ENCODE data around the gene TMEM208. TPM values are rescaled to one million over a fixed set of nuclear protein-coding genes. Genes with fewer than 3 reads are reported as not detected.

The TMEM208 gene
- polyA plus RNA-seq, 1 donor: 18.6 TPM

DNA sequence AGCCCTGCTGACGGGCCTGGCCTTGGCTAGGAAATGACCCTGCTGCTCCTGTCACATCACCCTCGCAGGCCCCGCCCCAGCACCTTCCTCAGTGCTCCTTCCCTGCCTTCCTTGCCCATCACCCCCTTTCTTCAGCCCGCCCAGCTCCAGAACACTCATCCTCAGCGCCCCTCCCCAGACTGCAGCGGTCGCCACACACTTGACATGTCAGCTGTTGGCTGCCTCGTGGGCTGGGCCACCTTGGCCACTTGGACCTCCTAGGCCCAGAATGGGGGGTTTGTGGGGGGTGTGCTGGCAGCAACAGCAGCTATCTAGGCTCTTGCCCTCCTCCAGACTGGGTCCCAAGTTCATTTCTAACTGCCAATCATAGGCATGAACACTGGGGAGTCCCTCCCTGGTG, 17.4 kb upstream of the TMEM208 start:
- DNase-seq (ENCODE audit: low read depth): no peak

DNA sequence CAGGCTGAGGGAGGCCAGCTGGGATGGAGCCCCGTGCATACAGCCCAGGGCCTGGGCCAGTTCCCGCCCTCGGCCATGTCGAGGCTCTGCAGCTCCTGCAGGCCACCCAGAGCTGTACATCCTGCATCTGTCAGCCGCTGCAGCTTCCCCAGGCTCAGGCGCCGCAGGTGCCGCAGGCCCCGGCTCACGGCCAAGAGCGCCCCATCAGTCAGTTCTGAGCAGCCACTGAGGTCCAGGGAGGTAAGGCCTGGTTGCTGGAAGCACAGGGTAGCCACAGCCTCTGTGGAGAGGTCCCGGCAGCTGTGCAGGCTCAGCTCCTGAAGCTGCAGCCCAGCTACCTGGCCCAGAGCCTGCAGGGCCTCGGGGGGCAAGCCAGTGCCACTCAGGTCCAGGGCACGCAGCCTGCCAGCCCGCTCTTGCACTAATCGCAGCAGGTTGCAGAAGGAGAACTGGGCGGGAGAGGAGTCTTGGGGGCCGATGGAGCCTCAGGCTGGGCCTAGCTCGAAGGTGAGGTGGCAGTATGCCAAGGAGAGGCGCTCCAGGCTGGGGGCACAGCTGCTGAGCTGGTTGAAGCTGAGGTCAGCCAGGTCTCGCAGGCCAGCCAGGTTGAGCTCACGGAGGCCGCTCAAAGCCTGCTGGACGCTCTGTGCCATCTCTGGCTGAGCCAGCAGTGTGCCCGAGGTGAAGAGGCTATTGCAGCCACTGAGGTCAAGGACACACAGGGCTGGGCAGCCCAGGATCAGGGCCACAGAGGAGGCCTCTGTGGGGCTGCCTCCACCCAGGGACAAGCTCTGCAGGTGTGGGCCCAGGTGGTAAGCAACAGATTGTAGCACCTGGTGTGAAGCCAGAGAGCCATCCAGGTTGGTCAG, 16.6 kb upstream of the TMEM208 start:
- no peak for DNase-seq (ENCODE audit: low read depth)

DNA sequence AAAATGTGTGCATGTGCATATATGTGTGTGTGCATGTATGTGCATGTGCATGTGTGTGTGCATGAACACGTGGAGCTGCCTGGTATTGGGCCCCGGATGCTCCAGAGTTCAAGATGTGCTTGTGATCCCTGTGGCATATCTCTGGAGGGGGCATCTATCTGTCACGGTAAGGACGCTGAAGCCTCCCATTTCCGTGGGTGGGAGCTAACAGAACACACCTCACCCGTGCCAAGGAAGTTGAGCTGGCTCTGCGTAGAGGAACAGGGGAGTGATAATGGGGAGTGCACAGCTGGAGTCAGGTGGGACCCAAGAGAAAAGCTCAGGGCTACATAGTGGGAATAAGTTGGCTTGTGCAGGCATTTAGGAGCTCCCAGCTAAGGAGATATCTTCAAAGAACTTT, 15.3 kb upstream of the TMEM208 start:
- no peak for DNase-seq (ENCODE audit: low read depth)

DNA sequence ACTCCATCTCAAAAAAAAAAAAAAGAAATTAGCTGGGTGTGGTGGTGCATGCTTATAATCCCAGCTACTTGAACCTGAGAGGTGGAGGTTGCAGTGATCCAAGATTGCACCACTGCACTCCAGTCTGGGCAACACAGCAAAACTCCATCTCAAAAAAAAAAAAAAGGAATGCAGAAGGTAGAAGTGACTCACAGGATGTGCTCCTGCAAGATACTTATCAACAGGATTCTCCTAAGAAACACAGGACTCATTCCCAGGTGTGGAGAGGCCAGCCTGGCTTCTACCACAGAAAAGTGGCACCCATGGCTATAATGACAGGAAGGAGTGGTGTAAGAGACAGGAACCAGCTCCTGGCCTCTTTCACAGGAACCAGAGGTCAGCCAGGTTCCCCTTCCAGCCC, 14.2 kb upstream of the TMEM208 start:
- no peak for DNase-seq (ENCODE audit: low read depth)

DNA sequence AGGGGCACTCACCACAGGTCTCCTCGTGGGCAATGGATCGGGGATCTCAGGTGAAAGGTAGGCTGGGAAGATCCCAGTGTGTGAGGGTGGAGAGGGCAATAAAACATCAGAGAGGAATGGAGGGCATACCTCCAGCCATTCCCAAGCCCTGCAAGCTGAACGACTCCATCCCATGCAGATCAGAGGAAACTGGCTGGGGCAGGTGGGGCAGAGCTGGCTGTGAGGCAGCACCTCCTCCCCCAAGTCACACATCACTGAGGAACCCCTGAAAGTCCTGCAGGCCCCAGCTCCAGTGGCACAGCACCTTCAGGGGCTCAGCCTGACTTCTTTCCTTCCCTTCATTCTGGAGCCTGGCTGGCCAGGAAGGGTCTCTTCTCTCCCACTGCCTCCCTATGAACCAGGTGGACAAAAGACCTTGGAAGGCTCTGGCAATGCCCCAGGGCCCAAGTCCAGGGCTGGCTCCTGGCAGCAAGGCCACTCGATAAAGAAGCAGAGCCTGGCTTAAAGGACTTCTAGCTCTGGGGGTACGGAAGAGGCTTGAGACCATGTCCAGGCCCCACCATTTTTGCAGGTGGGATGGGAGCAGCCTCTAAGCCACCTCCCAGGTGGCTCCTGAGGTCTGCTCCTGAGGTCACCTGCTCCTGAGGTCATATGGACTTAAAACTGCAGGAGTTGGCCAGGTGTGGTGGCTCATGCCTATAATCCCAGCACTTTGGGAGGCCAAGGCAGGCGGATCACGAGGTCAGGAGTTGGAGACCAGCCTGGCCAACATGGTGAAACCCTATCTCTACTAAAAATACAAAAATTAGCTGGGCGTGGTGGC, 13.5 kb upstream of the TMEM208 start:
- no peak for DNase-seq (ENCODE audit: low read depth)

DNA sequence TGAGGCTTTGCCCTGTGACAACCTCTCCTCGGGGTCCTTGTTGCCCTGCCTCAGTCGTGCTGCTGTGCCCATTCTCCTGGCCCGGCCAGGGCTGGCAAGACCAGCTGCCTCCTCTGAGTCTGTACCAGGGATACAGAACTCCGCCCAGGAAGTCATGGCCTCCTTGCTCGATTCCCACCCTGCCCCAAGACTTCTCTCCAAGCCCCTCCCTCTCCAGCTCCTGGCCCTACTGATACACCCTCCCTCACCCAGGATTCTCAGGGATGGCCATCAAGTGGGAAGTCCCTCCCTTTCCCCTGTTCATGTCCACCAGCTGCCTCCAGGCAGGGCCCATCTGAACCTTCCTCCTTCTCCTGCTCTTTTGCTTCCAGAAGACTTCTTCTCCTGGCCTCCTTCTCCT, 11.2 kb upstream of the TMEM208 start:
- no peak for DNase-seq (ENCODE audit: low read depth)

DNA sequence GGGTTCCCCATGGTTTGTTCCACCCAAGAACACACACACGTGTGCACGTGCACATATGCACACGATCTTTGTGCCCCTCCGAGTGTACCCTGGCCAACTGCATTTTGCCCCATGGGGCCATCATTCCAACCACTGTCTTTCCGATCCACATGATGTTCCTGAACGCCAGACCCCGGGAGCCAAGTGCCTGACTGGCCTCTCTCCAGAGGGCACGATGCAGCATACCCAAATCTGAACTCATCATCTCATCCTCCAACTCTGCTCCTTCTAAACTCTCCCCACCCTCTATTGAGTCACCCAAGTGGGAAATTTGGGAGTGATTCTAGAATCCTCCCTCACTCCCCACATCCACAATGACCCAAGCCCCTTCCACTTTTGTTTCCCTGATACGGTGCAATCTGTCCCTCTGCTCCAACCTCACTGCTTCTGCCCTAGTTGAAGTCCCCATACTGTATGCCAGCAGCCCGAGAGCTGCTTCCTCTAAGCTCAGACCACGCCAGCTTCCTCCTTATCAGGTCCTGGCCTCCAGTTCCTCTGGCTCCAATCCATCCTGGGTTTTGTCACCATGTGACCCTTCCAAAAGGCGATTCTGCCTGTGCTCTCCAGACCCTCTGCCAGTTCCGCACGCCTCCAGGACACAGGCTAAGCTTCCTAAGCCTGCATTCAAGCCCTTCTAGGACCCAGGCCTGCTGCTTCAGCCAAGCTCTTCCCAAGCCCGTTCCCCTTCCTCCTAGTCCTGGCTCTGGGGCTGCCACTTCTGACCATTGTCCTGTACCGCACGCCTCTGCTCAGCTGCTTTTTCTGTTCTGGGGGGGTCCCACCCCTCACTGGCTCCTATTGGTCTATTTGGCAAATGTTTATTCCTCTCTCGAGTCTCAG, 10.1 kb upstream of the TMEM208 start:
- DNase-seq (ENCODE audit: low read depth): no peak

DNA sequence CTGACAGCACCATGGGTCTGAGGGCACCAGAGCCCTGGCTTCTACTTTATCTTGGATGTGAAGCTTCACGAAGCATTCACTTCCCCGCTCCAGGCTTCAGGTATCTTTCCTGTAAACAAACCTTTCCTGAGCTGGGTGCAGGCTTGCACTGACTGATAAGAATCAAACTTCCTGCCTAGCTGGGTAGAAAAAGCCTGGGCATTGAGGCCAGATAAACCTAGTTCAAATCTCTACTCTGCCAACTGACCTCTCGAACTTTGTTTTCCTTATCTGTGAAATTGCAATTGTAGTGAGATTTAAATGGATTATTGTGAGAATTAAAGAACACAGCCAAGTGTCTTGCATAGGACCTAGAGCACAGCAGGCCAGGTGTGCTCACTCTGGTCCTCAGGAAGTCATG, 2.9 kb upstream of the TMEM208 start:
- no peak for DNase-seq (ENCODE audit: low read depth)

DNA sequence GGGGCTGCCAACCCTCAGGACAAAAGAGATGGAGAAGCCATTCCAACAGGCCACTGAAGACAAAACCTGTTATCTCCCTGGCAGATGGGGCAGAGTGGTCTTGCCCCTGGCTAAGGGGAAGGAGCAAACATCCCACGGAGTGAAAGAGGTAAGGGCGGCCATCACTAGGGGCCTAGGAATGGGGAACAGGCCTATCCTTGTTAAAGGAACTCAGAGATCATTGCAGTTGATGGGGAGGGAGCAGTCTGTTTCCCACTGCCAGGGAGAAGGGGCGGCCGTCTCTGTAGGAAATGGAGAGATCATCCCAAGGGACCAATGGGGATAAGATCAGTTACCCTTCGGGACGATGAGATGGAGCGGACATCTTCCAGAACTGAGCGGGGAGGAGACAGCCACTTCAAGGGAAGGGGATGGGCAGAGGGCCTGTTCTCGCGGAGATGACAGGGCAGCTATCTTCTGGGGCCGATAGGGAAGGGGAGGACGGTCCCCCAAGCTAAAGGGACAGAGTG, 581 bp upstream of the TMEM208 start:
- no peak for DNase-seq (ENCODE audit: low read depth)

DNA sequence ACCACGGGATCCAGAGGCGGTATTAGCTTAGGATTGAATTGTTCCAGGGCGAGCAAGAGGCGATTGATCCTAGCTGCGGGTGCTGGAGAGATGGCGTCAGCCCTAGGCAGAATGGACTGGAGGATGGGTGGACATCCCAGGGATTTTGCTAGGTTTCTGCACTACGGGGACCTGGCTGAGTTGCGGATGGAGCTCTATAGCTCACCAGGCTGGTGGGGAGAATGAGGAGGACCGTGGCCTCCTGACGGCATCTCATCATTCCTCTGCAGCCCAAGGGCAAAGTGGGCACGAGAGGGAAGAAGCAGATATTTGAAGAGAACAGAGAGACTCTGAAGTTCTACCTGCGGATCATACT, 614 bp downstream of the TMEM208 start:
- DNase-seq (ENCODE audit: low read depth): no peak

DNA sequence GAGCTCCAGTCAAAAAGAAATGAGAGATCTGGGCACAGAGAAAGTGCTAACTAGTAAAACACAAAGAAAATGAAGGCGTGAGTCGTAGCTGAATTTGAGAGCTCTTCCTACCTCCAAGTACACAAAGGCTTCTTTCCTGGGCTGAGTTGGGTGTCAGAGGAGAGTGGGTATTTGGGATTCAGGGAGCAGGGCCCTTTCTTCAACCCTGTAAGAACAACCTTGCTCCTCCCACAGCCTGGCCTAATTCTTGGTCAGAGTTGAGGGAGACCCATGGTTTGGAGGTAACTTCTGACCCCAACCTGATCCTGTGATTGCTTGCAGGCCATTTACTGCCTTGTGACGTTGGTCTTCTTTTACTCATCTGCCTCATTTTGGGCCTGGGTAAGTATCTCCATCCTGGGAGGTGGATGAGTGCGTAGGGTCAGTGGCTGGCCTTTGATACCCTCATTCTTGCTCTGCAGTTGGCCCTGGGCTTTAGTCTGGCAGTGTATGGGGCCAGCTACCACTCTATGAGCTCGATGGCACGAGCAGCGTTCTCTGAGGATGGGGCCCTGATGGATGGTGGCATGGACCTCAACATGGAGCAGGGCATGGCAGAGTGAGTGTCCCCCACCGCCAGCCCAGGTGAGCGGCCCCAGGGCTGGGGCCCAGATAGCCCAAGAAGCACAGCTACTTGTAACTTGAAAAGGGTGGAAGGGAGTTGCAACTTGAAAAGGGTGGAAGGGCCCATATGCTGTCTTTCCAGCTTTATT, 1.3 kb downstream of the TMEM208 start:
- no peak for DNase-seq (ENCODE audit: low read depth)

DNA sequence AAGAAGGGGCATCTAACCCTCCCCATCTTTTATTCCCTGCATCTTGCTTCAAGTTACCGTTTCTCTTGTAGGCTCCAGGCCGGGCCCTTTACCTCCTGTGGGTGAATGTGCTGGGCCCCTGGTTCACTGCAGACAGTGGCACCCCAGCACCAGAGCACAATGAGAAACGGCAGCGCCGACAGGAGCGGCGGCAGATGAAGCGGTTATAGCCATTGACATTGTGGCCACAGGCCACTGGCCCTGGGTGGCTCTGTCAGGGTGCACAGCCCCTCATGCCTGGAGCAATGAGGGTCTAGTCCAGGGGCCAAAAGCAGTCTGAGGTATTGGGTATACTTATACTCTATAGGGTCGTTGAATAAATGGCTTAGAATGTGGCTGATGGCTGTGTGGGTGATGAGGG, 2.0 kb downstream of the TMEM208 start:
- DNase-seq (ENCODE audit: low read depth): no peak

DNA sequence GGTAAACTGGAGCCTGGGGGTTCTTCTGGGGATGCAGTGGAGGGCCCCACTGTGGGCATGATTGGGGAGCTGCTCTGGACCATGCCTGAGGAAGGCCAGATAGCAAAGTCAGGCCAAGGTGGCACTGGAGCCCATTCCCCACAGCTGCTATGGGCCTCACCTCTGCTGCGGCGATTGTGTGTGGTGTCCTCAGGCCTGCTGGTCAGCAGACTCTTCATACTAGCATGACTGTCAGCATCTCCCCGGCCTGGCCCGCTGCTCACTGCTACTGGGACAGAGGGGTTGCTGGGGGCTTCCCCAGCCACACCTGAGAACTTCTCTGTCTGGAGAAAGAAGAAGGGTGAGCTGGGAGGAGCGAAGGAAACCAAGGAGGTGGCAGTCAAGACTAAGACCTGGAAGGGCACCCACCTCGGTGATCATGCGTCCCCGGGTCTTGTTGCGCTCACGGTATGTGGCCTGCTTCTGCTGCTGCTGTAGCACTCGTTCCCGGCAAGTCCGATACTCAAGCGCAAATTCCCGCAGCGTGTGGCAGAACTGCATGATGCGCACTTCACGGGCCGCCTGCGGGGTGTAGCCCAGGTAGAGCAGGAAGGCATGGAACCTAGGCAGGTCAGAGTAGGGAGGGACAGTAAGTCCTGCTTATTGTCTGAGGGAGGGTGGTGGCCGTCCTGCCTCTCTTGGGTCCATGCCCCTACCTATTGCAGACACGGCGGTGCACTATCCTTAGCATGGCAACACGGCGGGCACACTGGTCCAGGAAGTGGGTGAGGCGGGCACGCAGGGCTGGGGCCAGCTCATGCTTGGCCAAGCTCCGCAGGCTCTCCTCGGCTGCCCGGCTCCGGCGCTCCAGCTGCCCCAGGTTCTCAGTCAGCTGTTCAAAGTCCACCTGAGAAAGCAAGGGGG, 3.2 kb downstream of the TMEM208 start:
- no peak for DNase-seq (ENCODE audit: low read depth)

DNA sequence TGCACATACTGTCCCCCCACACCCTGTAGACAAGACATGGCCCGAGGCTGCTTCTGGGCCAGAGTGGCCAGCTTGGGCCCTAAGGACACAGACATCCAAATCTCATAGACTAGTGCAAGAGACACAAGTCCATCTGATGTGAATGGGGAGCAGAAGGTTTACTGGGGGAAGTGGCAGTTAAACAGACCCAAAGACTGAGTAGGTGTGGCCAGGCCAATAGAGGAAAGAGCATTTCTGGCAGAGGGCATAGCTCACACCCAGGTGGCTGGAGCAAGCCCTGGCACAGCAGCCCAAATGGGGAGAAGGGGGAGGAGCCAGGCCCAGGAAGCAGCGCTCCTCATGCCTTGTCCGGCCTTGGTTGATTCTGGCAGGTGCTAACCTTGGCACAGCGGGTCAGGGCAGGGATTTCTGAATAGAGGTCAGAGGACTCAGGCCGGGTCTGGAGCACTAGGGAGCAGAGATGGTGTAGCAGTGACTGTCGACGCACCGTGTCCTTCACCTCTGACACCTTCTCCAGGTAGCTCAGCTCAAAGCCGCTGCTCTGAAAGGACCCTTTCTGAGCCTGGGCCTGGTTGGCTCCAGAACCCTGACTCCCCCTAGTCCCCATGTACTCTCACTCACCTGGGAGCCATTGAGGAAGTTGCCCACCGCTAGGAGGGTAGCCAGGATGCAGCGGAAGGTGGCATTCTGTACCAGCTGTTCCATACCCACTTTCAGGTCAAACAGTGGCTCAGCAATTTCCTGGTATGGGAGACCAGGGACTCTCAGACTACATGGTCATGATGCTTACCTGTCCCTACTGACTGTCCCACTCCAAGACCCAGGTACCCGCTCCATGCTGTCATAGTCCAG, 4.1 kb downstream of the TMEM208 start:
- DNase-seq (ENCODE audit: low read depth): no peak

DNA sequence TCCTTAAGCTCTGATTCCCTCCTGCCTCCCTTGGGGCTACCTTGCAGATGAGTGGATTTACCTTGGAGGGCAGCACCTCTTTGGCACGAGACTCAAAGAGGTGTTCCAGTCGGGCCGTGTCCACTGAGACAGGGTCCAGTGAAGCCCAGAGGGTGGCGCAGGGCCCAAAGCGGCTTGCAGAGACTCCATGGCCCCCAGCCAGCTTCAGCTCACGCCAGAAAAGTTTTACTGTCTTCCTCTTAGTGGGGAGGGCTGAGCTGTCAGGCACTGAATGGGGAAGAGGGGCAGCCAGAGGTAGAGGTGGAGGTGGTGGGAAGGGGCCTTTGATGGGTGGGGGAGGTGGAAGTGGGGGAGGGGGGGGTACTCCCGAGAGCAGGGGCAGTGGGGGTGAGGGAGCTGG, 6.7 kb downstream of the TMEM208 start:
- no peak for DNase-seq (ENCODE audit: low read depth)

DNA sequence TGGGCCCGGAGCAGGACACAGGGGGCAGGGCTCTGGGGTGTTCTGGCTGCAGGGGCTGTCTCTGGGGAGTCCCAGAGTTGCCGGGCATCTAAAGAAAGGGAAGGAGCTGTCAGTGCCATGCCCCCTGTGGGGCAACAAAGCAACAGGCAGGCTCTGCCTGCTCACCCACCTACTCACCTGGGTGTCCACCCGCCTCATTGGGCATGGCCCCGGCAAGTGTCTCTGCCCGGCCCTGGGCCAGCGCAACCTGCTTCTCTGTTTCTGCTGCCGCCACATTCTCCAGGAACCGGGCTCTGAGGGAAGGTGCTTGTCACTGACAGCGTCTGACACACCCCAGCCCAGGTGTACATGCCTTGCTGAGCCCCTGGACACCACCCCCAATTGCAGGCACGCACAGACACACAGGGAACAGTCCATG, 7.3 kb downstream of the TMEM208 start:
- DNase-seq (ENCODE audit: low read depth): no peak

DNA sequence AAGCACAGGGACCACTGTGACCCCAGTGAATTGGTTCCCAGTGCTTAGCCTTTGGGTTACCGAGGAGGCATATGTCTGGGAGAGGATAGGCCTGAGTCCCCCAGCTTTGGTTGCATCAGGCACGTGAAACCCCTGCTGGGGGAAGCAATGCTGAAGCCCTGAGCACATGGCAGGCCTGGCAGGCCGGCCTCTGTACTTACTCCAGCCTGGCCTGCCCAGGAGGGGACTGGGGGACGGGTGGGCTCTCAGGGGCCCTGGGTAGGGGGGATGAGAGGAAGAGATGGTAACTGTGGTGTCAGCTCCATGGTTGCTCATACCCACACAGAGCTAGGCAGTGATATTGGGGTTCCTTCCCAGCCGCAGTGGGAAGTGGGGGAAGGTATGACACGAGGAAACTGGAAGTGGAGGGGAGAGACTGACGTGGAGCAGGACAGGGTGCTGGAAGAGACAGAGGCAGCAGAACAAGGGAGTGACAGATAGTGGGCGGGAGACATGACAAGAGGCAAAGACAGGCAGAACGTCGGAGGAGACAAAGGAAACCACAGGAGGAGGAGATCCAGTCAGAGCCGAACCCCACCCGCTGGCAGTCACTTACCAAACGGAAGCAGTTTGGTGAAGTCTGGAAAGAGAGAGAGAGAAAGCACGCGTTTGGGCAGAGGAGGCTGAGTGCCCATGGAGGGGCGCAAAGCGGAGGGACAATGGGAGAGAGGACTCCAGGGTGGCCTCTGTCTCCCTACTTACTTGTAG, 9.1 kb downstream of the TMEM208 start:
- no peak for DNase-seq (ENCODE audit: low read depth)

Data from forelimb muscle (tissue), 1 donor.